Esophagus squamous epithelium (tissue), 5 donors: Measurements from ENCODE around the gene ZFC3H1. TPM values are rescaled to one million over a fixed set of nuclear protein-coding genes. Genes with fewer than 3 reads are reported as not detected.
"Not testable (repeated sequence)": the region's sequence is repeated elsewhere in the genome, so short reads cannot be mapped to it uniquely, and the experiment has no call there.

Source experiments
- DNase-seq: peaks from one replicate; lab custom pipeline; 2025; lab: John Stamatoyannopoulos, UW
- H3K27ac ChIP-seq, 4 donors: fragments of 200-600 bp; sonication (generic); one replicate each; pipeline ENCODE4 v1.5.1; 2016 to 2019; ENCODE audit warnings: mild to moderate bottlenecking in 1 of 4
- H3K27me3 ChIP-seq, 4 donors: fragments of 200-600 bp; sonication (generic); 1 replicate in 3 of 4; 2 replicates in 1 of 4; pipeline versions ENCODE4 v1.5.1 to v1.6.0; 2017 to 2021; ENCODE audit warnings: antibody characterized with exemption in 1 of 4
- H3K36me3 ChIP-seq, 3 donors: fragments of 200-600 bp; sonication (generic); one replicate each; pipeline ENCODE4 v1.5.1; 2016 to 2019
- H3K4me1 ChIP-seq, 3 donors: fragments of 200-600 bp; sonication (generic); one replicate each; pipeline ENCODE4 v1.5.1; 2017 to 2019
- H3K4me3 ChIP-seq, 4 donors: fragments of 200-600 bp; sonication (generic); 1 replicate in 3 of 4; 2 replicates in 1 of 4; pipeline ENCODE4 v1.5.1; 2016 to 2019; ENCODE audit warnings: mild to moderate bottlenecking in 2 of 4, moderate library complexity in 1 of 4
- H3K9me3 ChIP-seq, 3 donors: fragments of 200-600 bp; sonication (generic); one replicate each; pipeline ENCODE4 v1.5.1; 2016 to 2019
- POLR2A ChIP-seq, 4 donors: fragments of 450-650 bp; IDR thresholded peaks; one replicate each; pipeline ENCODE4 v1.6.1; 2017; ENCODE audit warnings: antibody characterized with exemption in 4 of 4, mild to moderate bottlenecking in 4 of 4, moderate library complexity in 3 of 4
- WGBS, 2 donors: methylation state at CpG; one replicate each; pipeline ENCODE4 v1.1.5; 2018; 5-methylcytosine and 5-hydroxymethylcytosine counted together
- intact Hi-C: fragments of 100-400 bp; cut with DNase I; formaldehyde crosslinking; loops from one replicate; pipeline ENCODE4 v1.15.0; 2022
- total RNA-seq, 4 donors: library from RNA; depleted of rRNA; stranded (reverse); fragments of >200 nt; gene quantifications; one replicate each; pipeline ENCODE4 v1.1.0, GENCODE V29; 2016
- TF ChIP-seq, protein P1 (sequence below), 6 experiments: fragments of 450-650 bp in 4 of 6; fragments of 200-600 bp in 2 of 6; sonication (generic) in 2 of 6; IDR thresholded peaks; one replicate each; pipeline ENCODE4 v1.5.1; 2016 to 2019; ENCODE audit warnings: antibody characterized with exemption in 6 of 6, mild to moderate bottlenecking in 4 of 6, moderate library complexity in 4 of 6
- donor health status: DM: yes; HTN: yes; CAD: no.

ZFC3H1 gene
- total RNA-seq, 4 donors from 2014 or later: 17.7 to 60.8 (median 52.2) TPM

- TF ChIP-seq POLR2A (IDR thresholded peaks at IDR 0.05): no peak
- TF ChIP-seq, protein P1, sequence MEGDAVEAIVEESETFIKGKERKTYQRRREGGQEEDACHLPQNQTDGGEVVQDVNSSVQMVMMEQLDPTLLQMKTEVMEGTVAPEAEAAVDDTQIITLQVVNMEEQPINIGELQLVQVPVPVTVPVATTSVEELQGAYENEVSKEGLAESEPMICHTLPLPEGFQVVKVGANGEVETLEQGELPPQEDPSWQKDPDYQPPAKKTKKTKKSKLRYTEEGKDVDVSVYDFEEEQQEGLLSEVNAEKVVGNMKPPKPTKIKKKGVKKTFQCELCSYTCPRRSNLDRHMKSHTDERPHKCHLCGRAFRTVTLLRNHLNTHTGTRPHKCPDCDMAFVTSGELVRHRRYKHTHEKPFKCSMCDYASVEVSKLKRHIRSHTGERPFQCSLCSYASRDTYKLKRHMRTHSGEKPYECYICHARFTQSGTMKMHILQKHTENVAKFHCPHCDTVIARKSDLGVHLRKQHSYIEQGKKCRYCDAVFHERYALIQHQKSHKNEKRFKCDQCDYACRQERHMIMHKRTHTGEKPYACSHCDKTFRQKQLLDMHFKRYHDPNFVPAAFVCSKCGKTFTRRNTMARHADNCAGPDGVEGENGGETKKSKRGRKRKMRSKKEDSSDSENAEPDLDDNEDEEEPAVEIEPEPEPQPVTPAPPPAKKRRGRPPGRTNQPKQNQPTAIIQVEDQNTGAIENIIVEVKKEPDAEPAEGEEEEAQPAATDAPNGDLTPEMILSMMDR (IDR thresholded peaks at IDR 0.05): no peak
- WGBS, 2 donors: 82 to 90% methylated on average over 6 to 7 of the region's 7 CpGs
- intact Hi-C loops: no loop called here
- H3K36me3 ChIP-seq: peaks cover 0 to 20% (median under 1%) of the 10 kb centered on the region in 3 donors
- H3K4me1 ChIP-seq: peaks cover under 1 to 76% (median 33%) of the 10 kb centered on the region in 3 donors
- H3K9me3 ChIP-seq: no peaks in the 10 kb centered on the region
- peak overlapping the region; percentile 81 to 84 (median 82) for H3K27ac ChIP-seq
- H3K4me3 ChIP-seq: no peak overlapping the region
- no peaks in the 10 kb centered on the region for H3K27me3 ChIP-seq
- no peak for DNase-seq
Measured at GRCh38 chr12:71693126-71693525, 29.5 kb upstream of the ZFC3H1 start.

- Histone ChIP-seq H3K27me3 (no peaks in the 10 kb centered on the region), H3K36me3 (peaks cover 0 to 5% (median 0%) of the 10 kb centered on the region in 3 donors), H3K4me3 (no peak overlapping the region), H3K27ac (peak overlapping the region in 1 of 4 donors; percentile 12), H3K4me1 (peaks cover 14 to 90% (median 40%) of the 10 kb centered on the region in 3 donors), H3K9me3 (no peaks in the 10 kb centered on the region)
- DNase-seq: no peak
- TF ChIP-seq, protein P1 (IDR thresholded peaks at IDR 0.05): no peak
- no peak for TF ChIP-seq POLR2A (IDR thresholded peaks at IDR 0.05)
- WGBS, 2 donors: 81 to 84% methylated on average over 4 of the region's 4 CpGs
- intact Hi-C loops: no loop called here
Measured at GRCh38 chr12:71691504-71692129, 28.0 kb upstream of the ZFC3H1 start.

GRCh38 chr12:71688961-71689570 lies 25.4 kb upstream of the ZFC3H1 start:
- Histone ChIP-seq H3K9me3 (no peaks in the 10 kb centered on the region), H3K27me3 (no peaks in the 10 kb centered on the region), H3K36me3 (no peaks in the 10 kb centered on the region), H3K4me3 (peak overlapping the region in 3 of 4 donors; percentile 21 to 77 (median 76)), H3K4me1 (peaks cover 14 to 86% (median 40%) of the 10 kb centered on the region in 3 donors), H3K27ac (peak overlapping the region; percentile 23 to 96 (median 92))
- TF ChIP-seq, protein P1 (IDR thresholded peaks at IDR 0.05): no peak
- no peak for TF ChIP-seq POLR2A (IDR thresholded peaks at IDR 0.05)
- 45 to 47% methylated on average over 5 of the region's 5 CpGs for WGBS, 2 donors
- no peak for DNase-seq
- intact Hi-C loops: loop anchor here (5.0 kb wide), 1 partner anchor 63 kb away; the partner anchor contains the start of gene RAB21

DNA sequence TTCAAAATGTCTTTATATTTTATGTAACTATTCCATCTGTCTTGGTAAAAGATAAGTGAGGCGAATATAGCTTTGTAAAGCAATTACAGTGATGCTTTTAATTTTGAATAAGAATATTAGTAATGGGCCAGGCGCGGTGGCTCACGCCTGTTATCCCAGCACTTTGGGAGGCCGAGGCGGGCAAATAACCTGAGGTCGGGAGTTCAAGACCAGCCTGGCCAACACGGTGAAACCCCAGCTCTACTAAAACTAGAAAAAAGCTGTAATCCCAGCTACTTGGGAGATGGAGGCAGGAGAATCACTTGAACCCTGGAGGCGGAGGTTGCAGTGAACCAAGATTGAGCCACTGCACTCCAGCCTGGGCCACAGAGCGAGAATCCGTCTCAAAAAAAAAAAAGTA lies 23.5 kb upstream of the ZFC3H1 start:
- DNase-seq, H3K36me3 ChIP-seq, H3K27me3 ChIP-seq, H3K9me3 ChIP-seq: not testable (repeated sequence)
- Histone ChIP-seq H3K27ac (peak overlapping the region; percentile 48 to 96 (median 92)), H3K4me3 (peak overlapping the region; percentile 51 to 77 (median 72)), H3K4me1 (peaks cover 14 to 67% (median 24%) of the 10 kb centered on the region in 3 donors)
- 50 to 52% methylated on average over 11 of the region's 11 CpGs for WGBS, 2 donors
- intact Hi-C loops: loop anchor here (5.0 kb wide), 1 partner anchor 65 kb away; the partner anchor contains the start of gene RAB21

DNA sequence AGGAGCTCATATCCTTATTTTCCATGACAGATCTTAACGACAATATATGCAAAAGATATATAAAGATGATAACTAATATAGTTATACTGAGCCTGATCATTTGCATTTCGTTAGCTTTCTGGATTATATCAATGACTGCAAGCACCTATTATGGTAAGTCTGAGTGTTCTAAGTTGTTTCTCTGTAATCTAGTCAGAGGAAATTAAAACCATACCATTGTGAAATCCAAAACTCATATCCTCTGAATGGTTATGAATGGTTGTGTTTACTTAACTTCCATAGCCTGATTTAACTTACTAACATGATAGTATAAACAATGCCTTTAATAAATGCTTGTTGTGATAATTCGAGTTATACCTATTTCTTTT lies 23.0 kb upstream of the ZFC3H1 start:
- WGBS, 2 donors: 2 to 5% methylated on average over 3 of the region's 3 CpGs
- H3K4me3 ChIP-seq: peak overlapping the region; percentile 51 to 77 (median 72)
- H3K36me3 ChIP-seq: no peaks in the 10 kb centered on the region
- H3K4me1 ChIP-seq: peaks cover 14 to 62% (median 23%) of the 10 kb centered on the region in 3 donors
- H3K9me3 ChIP-seq: no peaks in the 10 kb centered on the region
- H3K27ac ChIP-seq: peak overlapping the region; percentile 89 to 96 (median 92)
- TF ChIP-seq POLR2A (IDR thresholded peaks at IDR 0.05): no peak
- TF ChIP-seq, protein P1 (IDR thresholded peaks at IDR 0.05): no peak
- H3K27me3 ChIP-seq: no peaks in the 10 kb centered on the region
- intact Hi-C loops: loop anchor here (5.0 kb wide), 1 partner anchor 66 kb away; the partner anchor contains the start of gene RAB21
- no peak for DNase-seq
